NCI-H146 (cell line): ENCODE data around the gene CIAO2A.
"Not testable (repeated sequence)": the region's sequence is repeated elsewhere in the genome, so short reads cannot be mapped to it uniquely, and the experiment has no call there.

Experiments
- DNase-seq: peaks from one replicate; lab custom pipeline; 2025; lab: John Stamatoyannopoulos, UW

Gene CIAO2A

GRCh38 chr15:64071931-64072765, 21.5 kb downstream of the CIAO2A start:
- no peak for DNase-seq

- no peak for DNase-seq
These were observed 22.4 kb downstream of the CIAO2A start for GRCh38 chr15:64070965-64071851.

- no peak for DNase-seq
These were observed 23.5 kb downstream of the CIAO2A start for GRCh38 chr15:64070106-64070505.

GRCh38 chr15:64068133-64068532, 25.5 kb downstream of the CIAO2A start:
- DNase-seq, result no peak

GRCh38 chr15:64067564-64068030, 26.0 kb downstream of the CIAO2A start:
- DNase-seq, result peak; percentile 55

GRCh38 chr15:64066451-64066850, 27.2 kb downstream of the CIAO2A start:
- DNase-seq, result no peak

- no peak for DNase-seq
These were observed 32.9 kb downstream of the CIAO2A start for GRCh38 chr15:64060716-64061115.

- not testable (repeated sequence) for DNase-seq
These were observed 34.5 kb downstream of the CIAO2A start for GRCh38 chr15:64059104-64059503.

GRCh38 chr15:64058279-64058678, 35.4 kb downstream of the CIAO2A start:
- no peak for DNase-seq

- DNase-seq, result not testable (repeated sequence)
These were observed 40.0 kb downstream of the CIAO2A start for GRCh38 chr15:64053674-64054073.

- DNase-seq, result no peak
These were observed 40.6 kb downstream of the CIAO2A start for GRCh38 chr15:64052925-64053491.

- no peak for DNase-seq
These were observed 42.0 kb downstream of the CIAO2A start for GRCh38 chr15:64051407-64052259.

- no peak for DNase-seq
These were observed 42.6 kb downstream of the CIAO2A start for GRCh38 chr15:64051093-64051402.

- peak; percentile 93 for DNase-seq
These were observed 43.2 kb downstream of the CIAO2A start for GRCh38 chr15:64050281-64051092.

- no peak for DNase-seq
These were observed 44.7 kb downstream of the CIAO2A start for GRCh38 chr15:64048781-64049460.

GRCh38 chr15:64046421-64047153, 47.1 kb downstream of the CIAO2A start, which contains the start of gene DAPK2:
DAPK2 (minus strand) TSS chr15:64046485; CDS start chr15:64040261, 6,224 bp downstream.
- DNase-seq, result peak; percentile 66

GRCh38 chr15:64045774-64046420, 47.7 kb downstream of the CIAO2A start:
- DNase-seq, result peak; percentile 29

GRCh38 chr15:64045101-64045435, 48.6 kb downstream of the CIAO2A start:
- DNase-seq, result no peak
